Choroid plexus epithelial cell (primary cell): Measurements from ENCODE around the gene TCTN2.
A peak's percentile ranks its signal among the peaks of the same experiment; 100 is the strongest.

Experiments
- DNase-seq: peaks from one replicate; pipeline ENCODE4 v3.0.0-alpha.2; 2010; ENCODE audit warnings: low read depth
- H3K4me3 ChIP-seq: 2 replicates; pipeline ENCODE4 v1.5.1; 2011; ENCODE audit warnings: low read depth, mild to moderate bottlenecking, control low read depth, low read length, moderate library complexity
- TF ChIP-seq, protein P1 (sequence below): conservative IDR thresholded peaks from 2 replicates; pipeline ENCODE4 v1.5.1; 2011; ENCODE audit warnings: low read depth, mild to moderate bottlenecking, control low read depth, inconsistent platforms, low read length, moderate library complexity

The TCTN2 gene

DNA sequence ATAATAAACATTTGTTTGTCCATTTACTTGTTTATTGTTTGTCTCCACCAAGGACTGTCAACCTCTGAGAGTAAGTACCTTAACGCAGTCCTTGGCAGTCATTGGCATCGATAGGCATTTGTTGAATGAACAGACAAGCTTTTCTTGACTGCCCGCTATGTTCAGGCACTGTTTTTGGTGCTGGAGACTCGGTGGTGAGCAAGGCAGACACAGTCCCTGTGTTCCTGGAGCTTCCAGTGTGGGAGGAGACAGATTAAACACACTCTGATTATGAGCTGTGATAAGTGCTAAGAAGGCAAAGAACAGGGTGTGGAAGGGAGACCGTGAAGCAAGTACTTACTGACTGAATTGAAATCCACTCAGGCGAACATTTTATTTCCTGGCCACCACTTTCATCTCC lies 42.5 kb downstream of the TCTN2 start:
- TF ChIP-seq, protein P1, sequence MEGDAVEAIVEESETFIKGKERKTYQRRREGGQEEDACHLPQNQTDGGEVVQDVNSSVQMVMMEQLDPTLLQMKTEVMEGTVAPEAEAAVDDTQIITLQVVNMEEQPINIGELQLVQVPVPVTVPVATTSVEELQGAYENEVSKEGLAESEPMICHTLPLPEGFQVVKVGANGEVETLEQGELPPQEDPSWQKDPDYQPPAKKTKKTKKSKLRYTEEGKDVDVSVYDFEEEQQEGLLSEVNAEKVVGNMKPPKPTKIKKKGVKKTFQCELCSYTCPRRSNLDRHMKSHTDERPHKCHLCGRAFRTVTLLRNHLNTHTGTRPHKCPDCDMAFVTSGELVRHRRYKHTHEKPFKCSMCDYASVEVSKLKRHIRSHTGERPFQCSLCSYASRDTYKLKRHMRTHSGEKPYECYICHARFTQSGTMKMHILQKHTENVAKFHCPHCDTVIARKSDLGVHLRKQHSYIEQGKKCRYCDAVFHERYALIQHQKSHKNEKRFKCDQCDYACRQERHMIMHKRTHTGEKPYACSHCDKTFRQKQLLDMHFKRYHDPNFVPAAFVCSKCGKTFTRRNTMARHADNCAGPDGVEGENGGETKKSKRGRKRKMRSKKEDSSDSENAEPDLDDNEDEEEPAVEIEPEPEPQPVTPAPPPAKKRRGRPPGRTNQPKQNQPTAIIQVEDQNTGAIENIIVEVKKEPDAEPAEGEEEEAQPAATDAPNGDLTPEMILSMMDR = no peak
- DNase-seq = peak; percentile 10
- H3K4me3 ChIP-seq = peak overlapping the region; percentile 96

- no peak overlapping the region for H3K4me3 ChIP-seq
- no peak for DNase-seq
- TF ChIP-seq, protein P1 = no peak
These were observed 43.1 kb downstream of the TCTN2 start for GRCh38 chr12:123713823-123714585.

- DNase-seq = peak; percentile 4
- no peak overlapping the region for H3K4me3 ChIP-seq
- TF ChIP-seq, protein P1 = no peak
These were observed 44.3 kb downstream of the TCTN2 start for GRCh38 chr12:123715195-123715594.

DNA sequence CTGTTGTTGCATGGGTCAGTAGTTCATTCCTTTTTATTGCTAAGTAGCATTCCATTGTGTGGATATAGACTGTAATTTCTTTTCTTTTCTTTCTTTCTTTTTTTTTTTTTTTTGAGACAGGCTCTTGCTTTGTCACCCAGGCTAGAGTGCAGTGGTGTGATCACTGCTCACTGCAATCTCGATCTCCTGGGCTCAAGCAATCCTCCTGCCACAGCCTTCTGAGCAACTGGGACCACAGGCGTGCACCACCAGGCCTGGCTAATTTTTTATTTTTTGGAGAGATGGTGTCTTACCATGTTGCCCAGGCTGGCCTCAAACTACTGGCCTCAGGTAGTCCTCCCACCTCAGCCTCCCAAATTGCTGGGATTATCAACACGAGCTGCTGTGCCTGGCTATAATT lies 46.4 kb downstream of the TCTN2 start:
- DNase-seq = no peak
- H3K4me3 ChIP-seq = no peak overlapping the region
- TF ChIP-seq, protein P1 = no peak

DNA sequence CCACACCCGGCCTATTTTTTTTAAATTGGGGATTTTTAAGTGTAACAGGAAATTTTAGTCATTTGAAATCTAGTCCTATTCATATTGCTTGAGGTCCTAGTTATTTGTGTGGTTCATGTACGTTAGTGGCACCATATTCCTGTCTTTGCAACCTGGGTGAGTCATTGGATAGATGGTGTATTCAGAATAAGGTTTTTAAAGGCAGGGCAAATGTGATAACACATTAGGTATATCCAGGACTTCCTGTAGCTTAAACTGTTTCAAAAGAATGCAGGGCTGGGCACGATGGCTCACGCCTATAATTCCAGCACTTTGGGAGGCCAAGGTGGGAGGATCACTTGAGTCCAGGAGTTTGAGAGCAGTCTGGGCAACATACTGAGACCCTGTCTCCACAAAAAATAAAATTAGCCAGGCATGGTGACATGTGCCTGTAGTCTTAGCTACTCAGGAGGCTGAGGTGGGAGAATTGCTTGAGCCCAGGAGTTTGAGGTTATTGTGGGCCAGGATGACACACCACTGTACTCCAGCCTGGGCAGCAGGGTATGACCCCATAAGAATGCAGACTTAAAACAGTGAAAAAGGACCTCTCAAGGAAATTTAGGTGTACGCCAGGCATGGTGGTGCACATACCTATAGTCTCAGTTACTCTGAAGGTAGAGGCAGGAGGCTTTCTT lies 49.4 kb downstream of the TCTN2 start:
- no peak for DNase-seq

GRCh38 chr12:123721245-123721644 lies 50.3 kb downstream of the TCTN2 start:
- DNase-seq = no peak
- TF ChIP-seq, protein P1 = no peak
- no peak overlapping the region for H3K4me3 ChIP-seq

More for the DNA sequence above, 49.4 kb downstream of the TCTN2 start:
- H3K4me3 ChIP-seq = no peak overlapping the region
- TF ChIP-seq, protein P1 = no peak
